GM23338 (cell line): ENCODE results near the gene NLRC4. TPM values are rescaled to one million over a fixed set of nuclear protein-coding genes. Genes with fewer than 3 reads are reported as not detected.

Experiments
- ATAC-seq: fragments of 200-7000 bp; cut with Tn5 transposase; 3 replicates; pipeline ENCODE4 v1.9.1; 2020
- DNase-seq: peaks from one replicate; pipeline ENCODE4 v3.0.0-alpha.2; 2015; ENCODE audit warnings: low spot score
- H2AFZ ChIP-seq: fragments of 200-600 bp; sonication (generic); 2 replicates; pipeline ENCODE4 v1.8.0; 2016; ENCODE audit warnings: antibody characterized with exemption, mild to moderate bottlenecking, moderate library complexity
- H3F3A ChIP-seq: fragments of 200-600 bp; sonication (generic); replicated peaks from 2 replicates; pipeline ENCODE4 v1.8.0; 2017; ENCODE audit warnings: antibody characterized with exemption, mixed run types, low read depth
- H3K27ac ChIP-seq: fragments of 200-600 bp; sonication (generic); 2 replicates; pipeline ENCODE4 v1.6.1; 2016; ENCODE audit warnings: low read depth
- H3K27me3 ChIP-seq: fragments of 200-600 bp; sonication (generic); 2 replicates; pipeline ENCODE4 v1.8.0; 2016; ENCODE audit warnings: mild to moderate bottlenecking, mixed run types, moderate library complexity; ENCODE audit not compliant: insufficient read depth
- H3K36me3 ChIP-seq: fragments of 200-600 bp; sonication (generic); 2 replicates; pipeline ENCODE4 v1.8.0; 2016; ENCODE audit warnings: mild to moderate bottlenecking; ENCODE audit not compliant: insufficient read depth
- H3K4me1 ChIP-seq: fragments of 200-600 bp; sonication (generic); 2 replicates; pipeline ENCODE4 v1.8.0; 2016; ENCODE audit warnings: mild to moderate bottlenecking, moderate library complexity; ENCODE audit not compliant: insufficient read depth
- H3K4me2 ChIP-seq: fragments of 200-600 bp; sonication (generic); 2 replicates; pipeline ENCODE4 v1.7.1; 2017; ENCODE audit warnings: mixed run types
- H3K4me3 ChIP-seq: fragments of 200-600 bp; sonication (generic); 2 replicates; pipeline ENCODE4 v1.6.1; 2016; ENCODE audit warnings: mixed run types
- H3K79me2 ChIP-seq: fragments of 200-600 bp; sonication (generic); replicated peaks from 2 replicates; pipeline ENCODE4 v1.8.0; 2017; ENCODE audit warnings: mild to moderate bottlenecking; ENCODE audit not compliant: insufficient read depth
- H3K9me2 ChIP-seq: fragments of 200-600 bp; sonication (generic); 2 replicates; pipeline ENCODE4 v1.8.0; 2017; ENCODE audit not compliant: insufficient read depth
- H4K20me1 ChIP-seq: fragments of 200-600 bp; sonication (generic); replicated peaks from 2 replicates; pipeline ENCODE4 v1.8.0; 2017; ENCODE audit warnings: mild to moderate bottlenecking; ENCODE audit not compliant: insufficient read depth
- H3K27ac Mint-ChIP-seq: 2 replicates; pipeline ENCODE4 v1.8.0; 2020; ENCODE audit warnings: inconsistent platforms, mild to moderate bottlenecking, moderate library complexity, mixed read lengths
- H3K27me3 Mint-ChIP-seq: 3 replicates; pipeline ENCODE4 v1.8.0; 2022; ENCODE audit warnings: low read depth, mild to moderate bottlenecking, moderate library complexity, mixed read lengths, inconsistent platforms; ENCODE audit not compliant: insufficient read depth, poor library complexity
- H3K36me3 Mint-ChIP-seq: 3 replicates; pipeline ENCODE4 v1.8.0; 2021; ENCODE audit warnings: low read depth, mild to moderate bottlenecking, inconsistent platforms, moderate library complexity, mixed read lengths
- H3K4me1 Mint-ChIP-seq: 3 replicates; pipeline ENCODE4 v1.8.0; 2020; ENCODE audit warnings: mild to moderate bottlenecking, inconsistent platforms, mixed read lengths
- H3K4me3 Mint-ChIP-seq: 3 replicates; pipeline ENCODE4 v1.8.0; 2021; ENCODE audit warnings: moderate library complexity, mild to moderate bottlenecking, inconsistent platforms, mixed read lengths
- H3K9me3 Mint-ChIP-seq: 3 replicates; pipeline ENCODE4 v1.8.0; 2020; ENCODE audit warnings: moderate library complexity, mild to moderate bottlenecking, inconsistent platforms, mixed read lengths
- CREB1 ChIP-seq: fragments of 250-450 bp; sonication (Bioruptor Pico); IDR thresholded peaks from 2 replicates; pipeline ENCODE4 v1.5.0; 2020; ENCODE audit warnings: low read depth, mild to moderate bottlenecking, moderate library complexity
- EZH2 ChIP-seq: fragments of 200-600 bp; sonication (generic); IDR thresholded peaks from one replicate; pipeline ENCODE4 v1.8.0; 2017; ENCODE audit warnings: antibody characterized with exemption, mild to moderate bottlenecking, low read depth; ENCODE audit not compliant: unreplicated experiment
- EZH2phosphoT487 ChIP-seq: fragments of 200-600 bp; sonication (generic); IDR thresholded peaks from one replicate; pipeline ENCODE4 v1.8.1; 2018; ENCODE audit warnings: antibody characterized with exemption; ENCODE audit not compliant: unreplicated experiment
- JUNB ChIP-seq: IDR thresholded peaks from one replicate; pipeline ENCODE4 v1.6.1; 2016; ENCODE audit warnings: antibody characterized with exemption; ENCODE audit not compliant: unreplicated experiment
- POLR2AphosphoS5 ChIP-seq: IDR thresholded peaks from 2 replicates; pipeline ENCODE4 v1.6.1; 2016; ENCODE audit warnings: antibody characterized with exemption, low read depth
- STAT1 ChIP-seq: IDR thresholded peaks from one replicate; pipeline ENCODE4 v1.6.1; 2016; ENCODE audit warnings: antibody characterized with exemption; ENCODE audit not compliant: unreplicated experiment
- ZNF114 ChIP-seq: fragments of 250-450 bp; sonication (Bioruptor Pico); IDR thresholded peaks from 2 replicates; pipeline ENCODE4 v1.5.0; 2020; ENCODE audit warnings: mild to moderate bottlenecking, moderate library complexity
- polyA plus RNA-seq: library from polyadenylated mRNA; unstranded; fragments of >200 nt; fragmentation: Nextera tagmentation; extraction: Ambion mirVana; gene quantifications from 2 replicates; pipeline ENCODE4 v1.2.1, GENCODE V29; 2016
- total RNA-seq: library from RNA; depleted of rRNA; stranded (reverse); fragments of >200 nt; shearing (Covaris generic); gene quantifications from 2 replicates; pipeline ENCODE4 v1.2.3, GENCODE V29; 2014
- TF ChIP-seq, protein P1 (sequence below): IDR thresholded peaks from one replicate; pipeline ENCODE4 v1.6.1; 2018; ENCODE audit warnings: antibody characterized with exemption; ENCODE audit not compliant: unreplicated experiment
- TF ChIP-seq, protein P2 (sequence below): IDR thresholded peaks from 2 replicates; pipeline ENCODE4 v1.6.1; 2016; ENCODE audit warnings: antibody characterized with exemption
- TF ChIP-seq, protein P3 (sequence below), 2 experiments: fragments of 200-600 bp in 1 of 2; sonication (generic) in 1 of 2; conservative IDR thresholded peaks; 2 replicates each; pipeline versions ENCODE4 v1.5.1 to v1.6.1; 2016 to 2017; ENCODE audit warnings: antibody characterized with exemption in 2 of 2, low read depth in 2 of 2, mild to moderate bottlenecking in 2 of 2, moderate library complexity in 1 of 2

Gene NLRC4
- total and polyA plus RNA-seq, 2 experiments from 2014 or later, result 0.50 TPM; not detected in 1

DNA sequence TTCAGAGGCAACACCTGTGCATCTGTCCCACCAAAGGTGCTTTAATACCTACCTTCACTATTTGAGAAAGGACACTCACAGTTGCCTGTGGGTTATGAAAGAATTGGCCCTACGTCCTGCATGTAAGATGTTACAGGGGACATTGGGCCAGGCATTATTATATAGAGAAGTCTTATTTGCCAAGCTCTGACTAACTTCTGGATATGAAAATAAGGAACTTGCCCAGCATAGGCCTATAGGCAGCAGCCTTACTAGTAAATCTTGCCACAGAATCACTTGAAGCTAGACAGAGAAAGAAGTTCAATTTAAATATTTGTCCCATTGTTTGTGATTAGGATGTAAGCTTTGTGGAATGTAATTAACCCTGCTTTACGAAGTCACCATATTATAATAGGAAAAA is 41.7 kb downstream of the NLRC4 start:
- no peak overlapping the region for H2AFZ ChIP-seq
- H3F3A ChIP-seq, result no peaks in the 10 kb centered on the region
- no peaks in the 10 kb centered on the region for H3K4me1 ChIP-seq
- no peak overlapping the region for H3K4me2 ChIP-seq
- TF ChIP-seq, protein P1, sequence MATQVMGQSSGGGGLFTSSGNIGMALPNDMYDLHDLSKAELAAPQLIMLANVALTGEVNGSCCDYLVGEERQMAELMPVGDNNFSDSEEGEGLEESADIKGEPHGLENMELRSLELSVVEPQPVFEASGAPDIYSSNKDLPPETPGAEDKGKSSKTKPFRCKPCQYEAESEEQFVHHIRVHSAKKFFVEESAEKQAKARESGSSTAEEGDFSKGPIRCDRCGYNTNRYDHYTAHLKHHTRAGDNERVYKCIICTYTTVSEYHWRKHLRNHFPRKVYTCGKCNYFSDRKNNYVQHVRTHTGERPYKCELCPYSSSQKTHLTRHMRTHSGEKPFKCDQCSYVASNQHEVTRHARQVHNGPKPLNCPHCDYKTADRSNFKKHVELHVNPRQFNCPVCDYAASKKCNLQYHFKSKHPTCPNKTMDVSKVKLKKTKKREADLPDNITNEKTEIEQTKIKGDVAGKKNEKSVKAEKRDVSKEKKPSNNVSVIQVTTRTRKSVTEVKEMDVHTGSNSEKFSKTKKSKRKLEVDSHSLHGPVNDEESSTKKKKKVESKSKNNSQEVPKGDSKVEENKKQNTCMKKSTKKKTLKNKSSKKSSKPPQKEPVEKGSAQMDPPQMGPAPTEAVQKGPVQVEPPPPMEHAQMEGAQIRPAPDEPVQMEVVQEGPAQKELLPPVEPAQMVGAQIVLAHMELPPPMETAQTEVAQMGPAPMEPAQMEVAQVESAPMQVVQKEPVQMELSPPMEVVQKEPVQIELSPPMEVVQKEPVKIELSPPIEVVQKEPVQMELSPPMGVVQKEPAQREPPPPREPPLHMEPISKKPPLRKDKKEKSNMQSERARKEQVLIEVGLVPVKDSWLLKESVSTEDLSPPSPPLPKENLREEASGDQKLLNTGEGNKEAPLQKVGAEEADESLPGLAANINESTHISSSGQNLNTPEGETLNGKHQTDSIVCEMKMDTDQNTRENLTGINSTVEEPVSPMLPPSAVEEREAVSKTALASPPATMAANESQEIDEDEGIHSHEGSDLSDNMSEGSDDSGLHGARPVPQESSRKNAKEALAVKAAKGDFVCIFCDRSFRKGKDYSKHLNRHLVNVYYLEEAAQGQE, result no peak
- TF ChIP-seq EZH2 (no peak), EZH2phosphoT487 (no peak), JUNB (no peak), ZNF114 (CRISPR knock-in tag) (no peak), POLR2AphosphoS5 (no peak), CREB1 (no peak), STAT1 (no peak)
- TF ChIP-seq, protein P2, sequence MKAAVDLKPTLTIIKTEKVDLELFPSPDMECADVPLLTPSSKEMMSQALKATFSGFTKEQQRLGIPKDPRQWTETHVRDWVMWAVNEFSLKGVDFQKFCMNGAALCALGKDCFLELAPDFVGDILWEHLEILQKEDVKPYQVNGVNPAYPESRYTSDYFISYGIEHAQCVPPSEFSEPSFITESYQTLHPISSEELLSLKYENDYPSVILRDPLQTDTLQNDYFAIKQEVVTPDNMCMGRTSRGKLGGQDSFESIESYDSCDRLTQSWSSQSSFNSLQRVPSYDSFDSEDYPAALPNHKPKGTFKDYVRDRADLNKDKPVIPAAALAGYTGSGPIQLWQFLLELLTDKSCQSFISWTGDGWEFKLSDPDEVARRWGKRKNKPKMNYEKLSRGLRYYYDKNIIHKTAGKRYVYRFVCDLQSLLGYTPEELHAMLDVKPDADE, result no peak
- TF ChIP-seq, protein P3, sequence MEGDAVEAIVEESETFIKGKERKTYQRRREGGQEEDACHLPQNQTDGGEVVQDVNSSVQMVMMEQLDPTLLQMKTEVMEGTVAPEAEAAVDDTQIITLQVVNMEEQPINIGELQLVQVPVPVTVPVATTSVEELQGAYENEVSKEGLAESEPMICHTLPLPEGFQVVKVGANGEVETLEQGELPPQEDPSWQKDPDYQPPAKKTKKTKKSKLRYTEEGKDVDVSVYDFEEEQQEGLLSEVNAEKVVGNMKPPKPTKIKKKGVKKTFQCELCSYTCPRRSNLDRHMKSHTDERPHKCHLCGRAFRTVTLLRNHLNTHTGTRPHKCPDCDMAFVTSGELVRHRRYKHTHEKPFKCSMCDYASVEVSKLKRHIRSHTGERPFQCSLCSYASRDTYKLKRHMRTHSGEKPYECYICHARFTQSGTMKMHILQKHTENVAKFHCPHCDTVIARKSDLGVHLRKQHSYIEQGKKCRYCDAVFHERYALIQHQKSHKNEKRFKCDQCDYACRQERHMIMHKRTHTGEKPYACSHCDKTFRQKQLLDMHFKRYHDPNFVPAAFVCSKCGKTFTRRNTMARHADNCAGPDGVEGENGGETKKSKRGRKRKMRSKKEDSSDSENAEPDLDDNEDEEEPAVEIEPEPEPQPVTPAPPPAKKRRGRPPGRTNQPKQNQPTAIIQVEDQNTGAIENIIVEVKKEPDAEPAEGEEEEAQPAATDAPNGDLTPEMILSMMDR (conservative IDR thresholded peaks at IDR 0.05; ENCODE audit: low read depth in 2 of 2), result no peak
- no peak overlapping the region for H3K4me3 ChIP-seq
- Mint-ChIP-seq H3K27ac (no peak overlapping the region), H3K36me3 (peaks cover 21% of the 10 kb centered on the region; the same call in 2 of the 3 replicates), H3K27me3 (peaks cover 9% of the 10 kb centered on the region), H3K4me3 (no peak overlapping the region), H3K9me3 (no peaks in the 10 kb centered on the region), H3K4me1 (no peaks in the 10 kb centered on the region)
- H4K20me1 ChIP-seq, result 0 out of 2 replicates have a peak, but pooled peaks cover 3% of the 10 kb centered on the region
- H3K36me3 ChIP-seq, result peaks cover 12% of the 10 kb centered on the region; the same call in 1 of the 2 replicates
- H3K9me2 ChIP-seq, result no peaks in the 10 kb centered on the region
- no peak overlapping the region for H3K27ac ChIP-seq
- no peaks in the 10 kb centered on the region for H3K27me3 ChIP-seq
- no peak for ATAC-seq
- DNase-seq, result no peak
- H3K79me2 ChIP-seq, result no peaks in the 10 kb centered on the region
